ENCODE measurements around the gene SPRR2A. TPM values are rescaled to one million over a fixed set of nuclear protein-coding genes. Genes with fewer than 3 reads are reported as not detected.
"Not testable (repeated sequence)": the region's sequence is repeated elsewhere in the genome, so short reads cannot be mapped to it uniquely, and the experiment has no call there.

SPRR2A gene
- total RNA-seq, 1 donor from 2014 or later, result not detected

DNA sequence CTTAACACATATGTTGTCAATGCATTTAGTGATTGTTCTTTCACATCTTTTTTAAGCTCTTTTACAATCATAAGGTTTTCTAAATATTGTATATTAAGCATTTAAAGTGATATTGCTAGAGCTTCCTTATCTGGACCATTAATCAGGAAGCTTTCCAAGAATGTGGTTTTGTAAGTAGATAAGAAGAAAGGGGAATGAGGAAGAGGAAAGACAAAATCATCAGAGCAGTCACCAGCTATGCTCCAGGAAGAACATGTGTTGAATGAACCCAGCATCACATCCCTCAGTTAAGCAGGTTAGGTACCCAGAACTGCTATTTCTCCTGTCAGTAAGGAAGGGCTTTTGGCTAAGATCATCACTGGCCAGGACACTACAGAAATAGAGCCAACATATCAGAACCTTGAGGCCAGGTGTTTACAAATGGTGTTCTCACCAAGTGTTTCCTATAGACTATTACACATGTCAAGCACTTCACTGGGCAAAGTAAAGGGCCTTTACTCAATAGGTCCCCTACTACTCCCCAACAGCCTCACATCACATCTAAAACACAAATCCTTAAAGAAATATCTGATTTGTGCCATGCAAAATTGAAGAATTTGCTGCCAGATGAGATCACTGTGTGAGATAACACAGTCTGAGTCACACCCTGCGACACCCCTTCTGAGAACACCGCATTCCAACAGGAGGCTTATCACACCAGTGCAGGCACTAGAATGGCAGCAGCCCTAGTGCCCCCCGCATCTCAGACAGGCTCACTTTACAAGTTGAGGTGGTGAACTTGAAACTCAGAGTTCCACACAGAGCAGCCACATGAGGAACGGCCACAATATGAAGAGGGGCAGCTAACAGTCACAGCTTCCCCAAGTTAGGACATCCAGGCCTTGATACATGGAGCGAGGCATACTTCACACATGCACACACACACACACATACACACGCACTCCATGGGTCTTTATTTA, 1.8 kb upstream of the SPRR2A start:
- Histone ChIP-seq H3K4me3 (ENCODE audit: low read length in 3 of 3) (no peak overlapping the region), H3K4me1 (ENCODE audit: control insufficient read depth in 3 of 3, insufficient read depth in 3 of 3, low read length in 3 of 3) (no peaks in the 10 kb centered on the region), H3K27ac (ENCODE audit: low read depth, low read length) (no peak overlapping the region)

DNA sequence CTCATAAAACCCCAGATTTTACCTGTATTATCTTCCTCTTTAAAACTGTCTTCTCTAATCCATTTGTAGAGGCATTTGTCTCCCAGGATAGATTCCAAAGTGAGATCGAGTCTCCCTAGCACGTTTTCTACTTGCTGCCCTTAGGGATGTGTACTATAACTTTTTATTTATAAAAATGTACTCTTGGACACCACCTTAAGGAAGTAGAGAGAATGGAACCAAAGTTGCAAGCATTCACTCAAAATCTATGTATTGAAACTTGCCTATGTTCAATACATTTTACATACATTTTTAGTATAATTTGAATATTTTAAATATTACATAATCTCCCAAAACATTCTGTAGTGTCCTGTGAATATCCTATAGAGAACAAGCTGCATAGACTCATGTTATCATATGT, 842 bp upstream of the SPRR2A start:
- Histone ChIP-seq H3K27ac (ENCODE audit: low read depth, low read length) (no peak overlapping the region), H3K27me3 (ENCODE audit: control insufficient read depth in 3 of 3, insufficient read depth in 3 of 3, low read length in 3 of 3) (no peaks in the 10 kb centered on the region), H3K4me3 (ENCODE audit: low read length in 3 of 3) (no peak overlapping the region), H3K36me3 (ENCODE audit: control insufficient read depth in 3 of 3, insufficient read depth in 3 of 3, low read length in 3 of 3) (no peaks in the 10 kb centered on the region), H3K4me1 (ENCODE audit: control insufficient read depth in 3 of 3, insufficient read depth in 3 of 3, low read length in 3 of 3) (no peaks in the 10 kb centered on the region), H3K9me3 (ENCODE audit: control insufficient read depth in 3 of 3, low read length in 3 of 3) (no peaks in the 10 kb centered on the region), H3K9ac (ENCODE audit: low read depth in 1 of 3, low read length in 3 of 3) (no peak overlapping the region)

More for the DNA sequence above, 1.8 kb upstream of the SPRR2A start:
- Histone ChIP-seq H3K27me3 (ENCODE audit: control insufficient read depth in 3 of 3, insufficient read depth in 3 of 3, low read length in 3 of 3) (no peaks in the 10 kb centered on the region), H3K9me3 (ENCODE audit: control insufficient read depth in 3 of 3, low read length in 3 of 3) (no peaks in the 10 kb centered on the region), H3K9ac (ENCODE audit: low read depth in 1 of 3, low read length in 3 of 3) (no peak overlapping the region), H3K36me3 (ENCODE audit: control insufficient read depth in 3 of 3, insufficient read depth in 3 of 3, low read length in 3 of 3) (no peaks in the 10 kb centered on the region)

DNA sequence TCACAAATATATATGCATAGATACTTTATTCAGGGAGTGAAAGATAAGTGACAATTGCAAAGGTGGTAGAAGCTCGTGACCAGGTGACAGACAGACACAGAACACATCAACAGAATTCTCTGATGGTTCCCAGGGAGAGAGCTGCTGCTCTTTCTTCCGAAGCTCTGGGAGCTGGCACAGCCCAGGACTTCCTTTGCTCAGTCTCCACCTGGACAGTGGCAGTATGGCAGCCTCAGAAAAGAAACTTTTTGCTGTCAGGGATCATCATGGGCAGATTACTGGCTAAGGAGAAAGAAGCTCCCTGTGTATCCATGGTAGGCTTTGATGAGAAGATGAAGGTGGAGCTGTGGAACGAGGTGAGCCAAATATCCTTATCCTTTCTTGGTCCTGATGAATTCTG, 1.2 kb downstream of the SPRR2A start:
- H3K27me3 ChIP-seq (ENCODE audit: control insufficient read depth in 3 of 3, insufficient read depth in 3 of 3, low read length in 3 of 3); H3K4me3 ChIP-seq (ENCODE audit: low read length in 3 of 3); H3K36me3 ChIP-seq (ENCODE audit: control insufficient read depth in 3 of 3, insufficient read depth in 3 of 3, low read length in 3 of 3); H3K9ac ChIP-seq (ENCODE audit: low read depth in 1 of 3, low read length in 3 of 3); H3K9me3 ChIP-seq (ENCODE audit: control insufficient read depth in 3 of 3, low read length in 3 of 3); H3K4me1 ChIP-seq (ENCODE audit: control insufficient read depth in 3 of 3, insufficient read depth in 3 of 3, low read length in 3 of 3); H3K27ac ChIP-seq (ENCODE audit: low read depth, low read length): not testable (repeated sequence)

- no peak overlapping the region for H3K27ac ChIP-seq (ENCODE audit: low read depth, low read length)
- H3K4me1 ChIP-seq (ENCODE audit: control insufficient read depth in 3 of 3, insufficient read depth in 3 of 3, low read length in 3 of 3), result no peaks in the 10 kb centered on the region
- peaks cover 0 to 7% (median 0%) of the 10 kb centered on the region in 3 donors for H3K27me3 ChIP-seq (ENCODE audit: control insufficient read depth in 3 of 3, insufficient read depth in 3 of 3, low read length in 3 of 3)
- no peak overlapping the region for H3K9ac ChIP-seq (ENCODE audit: low read depth in 1 of 3, low read length in 3 of 3)
- peaks cover 0 to 2% (median 0%) of the 10 kb centered on the region in 3 donors for H3K9me3 ChIP-seq (ENCODE audit: control insufficient read depth in 3 of 3, low read length in 3 of 3)
- no peak overlapping the region for H3K4me3 ChIP-seq (ENCODE audit: low read length in 3 of 3)
- H3K36me3 ChIP-seq (ENCODE audit: control insufficient read depth in 3 of 3, insufficient read depth in 3 of 3, low read length in 3 of 3), result no peaks in the 10 kb centered on the region
Measured at GRCh38 chr1:153049211-153049610, 8.1 kb downstream of the SPRR2A start.

GRCh38 chr1:153040950-153041631, 16.2 kb downstream of the SPRR2A start, which contains the start of gene SPRR2D:
TSS of gene SPRR2D (minus strand) at chr1:153041120. CDS start at chr1:153040346, 774 bp downstream.
- no peaks in the 10 kb centered on the region for H3K27me3 ChIP-seq (ENCODE audit: control insufficient read depth in 3 of 3, insufficient read depth in 3 of 3, low read length in 3 of 3)

GRCh38 chr1:153035211-153035610, 22.1 kb downstream of the SPRR2A start:
- no peak overlapping the region for H3K4me3 ChIP-seq (ENCODE audit: low read length in 3 of 3)
- no peak overlapping the region for H3K9ac ChIP-seq (ENCODE audit: low read depth in 1 of 3, low read length in 3 of 3)
- H3K9me3 ChIP-seq (ENCODE audit: control insufficient read depth in 3 of 3, low read length in 3 of 3), result no peaks in the 10 kb centered on the region
- no peaks in the 10 kb centered on the region for H3K36me3 ChIP-seq (ENCODE audit: control insufficient read depth in 3 of 3, insufficient read depth in 3 of 3, low read length in 3 of 3)
- no peaks in the 10 kb centered on the region for H3K27me3 ChIP-seq (ENCODE audit: control insufficient read depth in 3 of 3, insufficient read depth in 3 of 3, low read length in 3 of 3)
- no peak overlapping the region for H3K27ac ChIP-seq (ENCODE audit: low read depth, low read length)
- H3K4me1 ChIP-seq (ENCODE audit: control insufficient read depth in 3 of 3, insufficient read depth in 3 of 3, low read length in 3 of 3), result no peaks in the 10 kb centered on the region

More at GRCh38 chr1:153040950-153041631, 16.2 kb downstream of the SPRR2A start, which contains the start of gene SPRR2D:
- Histone ChIP-seq H3K9ac (ENCODE audit: low read depth in 1 of 3, low read length in 3 of 3) (no peak within 1 kb of the TSS), H3K27ac (ENCODE audit: low read depth, low read length) (no peak within 1 kb of the TSS), H3K36me3 (ENCODE audit: control insufficient read depth in 3 of 3, insufficient read depth in 3 of 3, low read length in 3 of 3) (no peaks in the 10 kb centered on the region), H3K4me3 (ENCODE audit: low read length in 3 of 3) (no peak within 1 kb of the TSS), H3K4me1 (ENCODE audit: control insufficient read depth in 3 of 3, insufficient read depth in 3 of 3, low read length in 3 of 3) (no peaks in the 10 kb centered on the region), H3K9me3 (ENCODE audit: control insufficient read depth in 3 of 3, low read length in 3 of 3) (no peaks in the 10 kb centered on the region)

- no peaks in the 10 kb centered on the region for H3K36me3 ChIP-seq (ENCODE audit: control insufficient read depth in 3 of 3, insufficient read depth in 3 of 3, low read length in 3 of 3)
- no peak overlapping the region for H3K9ac ChIP-seq (ENCODE audit: low read depth in 1 of 3, low read length in 3 of 3)
- H3K27ac ChIP-seq (ENCODE audit: low read depth, low read length), result no peak overlapping the region
- no peaks in the 10 kb centered on the region for H3K27me3 ChIP-seq (ENCODE audit: control insufficient read depth in 3 of 3, insufficient read depth in 3 of 3, low read length in 3 of 3)
- H3K4me1 ChIP-seq (ENCODE audit: control insufficient read depth in 3 of 3, insufficient read depth in 3 of 3, low read length in 3 of 3), result no peaks in the 10 kb centered on the region
- H3K4me3 ChIP-seq (ENCODE audit: low read length in 3 of 3), result no peak overlapping the region
- H3K9me3 ChIP-seq (ENCODE audit: control insufficient read depth in 3 of 3, low read length in 3 of 3), result peaks cover 0 to 2% (median 0%) of the 10 kb centered on the region in 3 donors
Measured at GRCh38 chr1:153032677-153033308, 24.5 kb downstream of the SPRR2A start.

GRCh38 chr1:153032073-153032472, 25.2 kb downstream of the SPRR2A start:
- Histone ChIP-seq H3K9ac (ENCODE audit: low read depth in 1 of 3, low read length in 3 of 3) (no peak overlapping the region), H3K27me3 (ENCODE audit: control insufficient read depth in 3 of 3, insufficient read depth in 3 of 3, low read length in 3 of 3) (no peaks in the 10 kb centered on the region), H3K4me3 (ENCODE audit: low read length in 3 of 3) (no peak overlapping the region), H3K27ac (ENCODE audit: low read depth, low read length) (no peak overlapping the region), H3K9me3 (ENCODE audit: control insufficient read depth in 3 of 3, low read length in 3 of 3) (peaks cover 0 to 2% (median 0%) of the 10 kb centered on the region in 3 donors), H3K36me3 (ENCODE audit: control insufficient read depth in 3 of 3, insufficient read depth in 3 of 3, low read length in 3 of 3) (no peaks in the 10 kb centered on the region), H3K4me1 (ENCODE audit: control insufficient read depth in 3 of 3, insufficient read depth in 3 of 3, low read length in 3 of 3) (no peaks in the 10 kb centered on the region)

DNA sequence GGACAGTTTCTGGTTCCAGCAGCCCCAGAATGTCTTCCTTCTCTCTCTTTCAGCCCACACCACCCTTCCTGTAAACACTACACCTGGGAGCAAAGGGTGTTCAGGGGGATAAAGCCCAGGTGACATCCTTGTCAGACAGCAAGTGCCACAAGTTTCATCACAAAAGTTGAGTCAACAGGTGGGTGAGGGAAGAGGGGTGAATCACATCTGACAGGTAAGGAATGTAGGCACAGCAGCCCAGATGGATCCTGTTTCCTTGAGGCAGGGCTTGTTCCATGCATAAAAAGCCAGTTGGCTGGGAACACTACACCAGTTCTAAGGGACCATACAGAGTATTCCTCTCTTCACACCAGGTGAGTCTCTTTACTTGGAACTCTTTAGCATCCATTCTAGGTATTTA, 26.4 kb downstream of the SPRR2A start, which contains the start of gene SPRR1B:
Gene SPRR1B, plus strand, starts transcription at position 309 of the 400 bp plus-strand sequence. CDS start 1,143 bp downstream, outside the sequence.
- Histone ChIP-seq H3K4me3 (ENCODE audit: low read length in 3 of 3) (no peak within 1 kb of the TSS), H3K9me3 (ENCODE audit: control insufficient read depth in 3 of 3, low read length in 3 of 3) (peaks cover 0 to 2% (median 0%) of the 10 kb centered on the region in 3 donors), H3K9ac (ENCODE audit: low read depth in 1 of 3, low read length in 3 of 3) (no peak within 1 kb of the TSS), H3K27ac (ENCODE audit: low read depth, low read length) (no peak within 1 kb of the TSS), H3K4me1 (ENCODE audit: control insufficient read depth in 3 of 3, insufficient read depth in 3 of 3, low read length in 3 of 3) (no peaks in the 10 kb centered on the region), H3K36me3 (ENCODE audit: control insufficient read depth in 3 of 3, insufficient read depth in 3 of 3, low read length in 3 of 3) (no peaks in the 10 kb centered on the region), H3K27me3 (ENCODE audit: control insufficient read depth in 3 of 3, insufficient read depth in 3 of 3, low read length in 3 of 3) (no peaks in the 10 kb centered on the region)
